NCI-H1092 (cell line): Measurements from ENCODE around the gene ABHD12B.

Experiments used
- DNase-seq: peaks from one replicate; lab custom pipeline; 2025; lab: John Stamatoyannopoulos, UW

ABHD12B gene, protein sequence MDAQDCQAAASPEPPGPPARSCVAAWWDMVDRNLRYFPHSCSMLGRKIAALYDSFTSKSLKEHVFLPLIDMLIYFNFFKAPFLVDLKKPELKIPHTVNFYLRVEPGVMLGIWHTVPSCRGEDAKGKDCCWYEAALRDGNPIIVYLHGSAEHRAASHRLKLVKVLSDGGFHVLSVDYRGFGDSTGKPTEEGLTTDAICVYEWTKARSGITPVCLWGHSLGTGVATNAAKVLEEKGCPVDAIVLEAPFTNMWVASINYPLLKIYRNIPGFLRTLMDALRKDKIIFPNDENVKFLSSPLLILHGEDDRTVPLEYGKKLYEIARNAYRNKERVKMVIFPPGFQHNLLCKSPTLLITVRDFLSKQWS

GRCh38 chr14:50871914-50872732 is at the start of gene ABHD12B:
Gene ABHD12B, plus strand, starts transcription at chr14:50872053. Its CDS starts 122 bp downstream, at chr14:50872175.
- no peak for DNase-seq

- DNase-seq, result no peak
Observed at GRCh38 chr14:50822501-50823042, 49.3 kb upstream of the ABHD12B start.

DNA sequence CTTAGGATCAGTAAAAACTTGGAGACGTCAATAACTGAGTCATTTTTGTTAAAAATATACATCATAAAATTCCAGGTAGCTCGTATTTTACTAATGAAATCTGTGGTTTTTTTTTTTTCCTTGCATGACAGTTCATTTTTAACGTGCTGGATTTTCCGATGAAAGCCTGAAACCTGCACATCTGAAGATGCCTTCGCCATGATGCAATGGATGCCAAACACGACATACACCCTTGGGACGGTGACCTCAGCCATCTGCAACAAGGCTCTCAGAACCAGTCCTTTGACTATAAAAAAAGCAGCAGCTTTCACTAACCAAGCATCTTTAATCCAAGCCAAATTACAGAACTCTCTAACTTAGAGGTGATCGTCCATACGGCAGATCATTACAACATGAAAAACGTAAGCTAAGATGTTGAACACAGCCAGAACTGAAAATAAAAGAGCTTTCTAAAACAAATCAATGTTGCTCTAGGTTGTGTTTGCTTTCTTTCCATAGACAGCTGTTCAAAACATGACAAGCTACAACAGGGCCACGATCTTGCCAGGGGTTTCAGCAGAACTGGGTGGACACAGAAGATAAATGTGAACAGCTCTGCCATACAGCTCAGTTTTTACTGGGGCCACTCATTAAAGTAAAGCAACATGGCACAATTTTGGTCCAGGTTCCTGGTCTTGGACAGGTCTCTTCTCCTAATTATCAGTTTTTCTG is 48.6 kb upstream of the ABHD12B start:
- no peak for DNase-seq

- no peak for DNase-seq
Observed at GRCh38 chr14:50823762-50824636, 47.9 kb upstream of the ABHD12B start.

DNA sequence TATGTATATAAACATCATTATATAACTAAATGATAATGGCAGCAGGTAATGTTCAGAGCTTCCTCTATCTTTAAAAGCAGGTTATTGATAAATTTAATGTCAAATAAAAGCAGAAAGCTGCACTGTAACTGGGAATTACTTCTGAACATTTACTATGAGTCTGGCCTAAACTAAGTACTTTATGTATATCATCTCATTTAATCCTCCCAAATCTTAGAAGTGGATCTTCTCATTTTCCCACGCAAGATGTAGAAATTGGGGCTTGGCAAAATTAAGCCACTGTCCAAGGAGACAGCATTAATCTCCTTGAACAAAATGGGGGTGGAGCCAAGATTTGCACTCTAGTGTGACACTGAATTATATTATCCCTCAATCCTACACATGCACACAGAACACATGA is 46.5 kb upstream of the ABHD12B start:
- DNase-seq, result no peak

DNA sequence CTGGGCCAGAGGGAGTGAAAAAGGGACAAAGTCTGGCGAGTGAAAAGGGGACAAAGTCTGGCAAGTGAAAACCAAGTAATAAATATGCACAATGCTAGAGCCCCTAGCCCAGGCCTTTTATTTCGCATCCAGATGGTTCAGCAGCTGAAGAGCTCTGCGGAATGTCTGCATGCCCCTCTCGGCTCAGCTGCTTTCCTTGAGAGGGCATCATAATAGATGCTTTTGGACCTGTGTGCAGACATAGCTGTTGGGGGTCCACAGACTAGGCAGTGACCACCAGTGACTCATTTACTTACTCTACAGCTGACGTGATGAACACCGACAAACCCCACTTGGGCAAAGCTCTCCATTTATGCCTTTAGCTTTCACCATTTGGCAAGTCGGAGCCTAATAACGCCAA is 45.2 kb upstream of the ABHD12B start:
- DNase-seq, result no peak

GRCh38 chr14:50828721-50829488 is 42.9 kb upstream of the ABHD12B start:
- DNase-seq, result no peak

DNA sequence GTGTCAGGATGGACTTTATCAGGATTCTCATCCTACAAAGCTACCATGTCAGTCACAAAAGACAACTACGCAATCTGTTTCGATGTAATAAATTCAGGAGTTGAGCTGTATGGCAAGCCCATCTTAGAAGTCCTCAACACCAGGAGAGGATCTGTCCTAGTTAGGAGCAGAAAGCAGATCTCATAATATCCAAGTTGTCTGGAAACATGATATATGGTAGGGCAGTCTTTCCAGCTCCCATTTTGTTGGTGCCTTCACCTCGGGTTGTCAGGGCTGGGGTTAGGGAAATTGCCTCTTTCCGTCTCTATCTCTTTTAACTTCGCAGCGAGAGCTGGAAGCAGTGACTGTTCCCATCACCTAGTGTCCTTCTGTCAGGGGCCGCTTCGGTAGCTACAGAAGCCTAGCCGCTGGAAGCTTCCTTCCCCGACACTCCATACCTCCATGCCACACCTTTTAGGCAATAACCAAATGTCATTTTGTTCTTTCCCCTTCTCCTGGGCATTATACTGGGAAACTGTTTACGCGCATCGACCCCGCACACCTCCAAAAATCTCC is 42.3 kb upstream of the ABHD12B start:
- peak; percentile 35 for DNase-seq

- DNase-seq, result peak; percentile 54
Observed at GRCh38 chr14:50830044-50830931, 41.6 kb upstream of the ABHD12B start.

GRCh38 chr14:50830932-50831725 is 40.7 kb upstream of the ABHD12B start, which contains the start of gene NIN:
Gene NIN, minus strand, starts transcription at chr14:50831162. Its CDS starts 9,106 bp downstream, at chr14:50822056.
- DNase-seq, result peak; percentile 75

DNA sequence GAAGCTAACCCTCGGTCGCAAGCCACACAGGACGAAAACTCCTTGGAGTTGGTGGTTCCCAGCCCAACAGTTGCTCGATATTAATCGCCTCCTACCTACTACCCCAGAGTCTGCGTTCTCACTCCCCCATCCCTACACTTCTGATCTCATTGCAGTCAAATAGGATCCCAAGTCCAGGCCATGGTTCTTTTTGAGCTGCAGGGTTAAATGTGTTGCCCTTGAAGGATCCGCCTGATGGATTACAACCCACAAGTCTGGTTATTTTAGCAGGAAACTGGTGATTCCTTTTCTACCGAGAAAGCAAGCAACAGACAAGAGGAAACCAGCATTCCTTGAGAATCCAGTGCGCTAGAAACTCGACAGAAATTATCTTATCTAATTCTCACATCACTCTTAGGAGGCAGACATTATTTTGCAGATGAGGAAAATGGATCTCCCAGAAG is 40.1 kb upstream of the ABHD12B start:
- no peak for DNase-seq

DNA sequence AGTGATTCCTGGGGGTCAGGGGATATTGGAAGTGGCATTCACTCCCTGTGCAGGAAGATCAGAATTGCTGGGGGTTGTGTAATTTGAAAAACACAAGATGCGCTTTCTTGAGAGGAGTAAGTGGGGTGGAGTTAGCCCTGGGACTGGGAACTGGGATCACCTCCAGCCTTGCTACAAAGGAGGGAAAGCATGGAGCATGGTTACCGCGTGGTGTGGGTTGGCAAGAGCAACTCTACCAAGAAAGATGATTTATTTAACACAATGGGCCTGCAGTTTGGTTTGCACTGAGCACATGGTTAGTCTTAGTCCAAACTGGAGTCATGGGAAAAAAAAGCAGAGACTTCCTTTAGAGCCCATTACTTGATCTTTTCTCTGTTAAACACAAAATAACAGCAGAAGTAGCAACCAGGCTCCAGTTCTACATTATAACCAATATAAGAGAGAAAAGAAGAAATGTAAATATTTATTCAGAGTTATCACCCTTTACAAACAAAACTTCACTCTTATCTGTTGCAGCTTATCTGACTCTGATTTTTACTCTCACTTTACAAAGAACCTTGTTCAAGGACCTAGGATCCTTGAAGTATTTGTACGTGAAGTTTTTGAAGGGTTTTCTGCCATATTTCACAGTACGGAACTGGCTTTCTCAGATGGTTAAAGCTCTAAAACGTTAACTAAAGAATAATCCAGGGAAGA is 38.8 kb upstream of the ABHD12B start:
- no peak for DNase-seq

DNA sequence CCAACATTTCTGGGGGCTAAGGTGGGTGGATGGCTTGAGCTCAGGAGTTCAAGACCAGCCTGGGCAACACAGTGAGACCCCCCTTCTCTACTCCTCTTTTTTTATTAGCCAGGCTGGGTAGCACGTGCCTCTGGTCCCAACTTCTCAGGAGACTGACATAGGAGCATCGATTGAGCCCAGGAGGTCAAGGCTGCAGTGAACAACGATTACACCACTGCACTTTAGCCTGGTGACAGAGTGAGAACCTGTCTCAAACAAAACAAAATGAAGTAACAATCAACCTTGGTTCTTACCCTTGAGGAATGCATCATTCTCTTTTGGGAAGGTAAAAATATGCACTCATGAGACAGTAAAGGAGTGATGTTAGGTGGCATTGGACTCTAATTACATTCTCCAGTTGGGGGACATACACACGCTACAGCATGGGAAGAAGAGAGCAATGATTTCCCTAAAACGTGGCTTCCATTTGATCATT is 37.0 kb upstream of the ABHD12B start:
- no peak for DNase-seq

- DNase-seq, result no peak
Observed at GRCh38 chr14:50835280-50835679, 36.6 kb upstream of the ABHD12B start.

DNA sequence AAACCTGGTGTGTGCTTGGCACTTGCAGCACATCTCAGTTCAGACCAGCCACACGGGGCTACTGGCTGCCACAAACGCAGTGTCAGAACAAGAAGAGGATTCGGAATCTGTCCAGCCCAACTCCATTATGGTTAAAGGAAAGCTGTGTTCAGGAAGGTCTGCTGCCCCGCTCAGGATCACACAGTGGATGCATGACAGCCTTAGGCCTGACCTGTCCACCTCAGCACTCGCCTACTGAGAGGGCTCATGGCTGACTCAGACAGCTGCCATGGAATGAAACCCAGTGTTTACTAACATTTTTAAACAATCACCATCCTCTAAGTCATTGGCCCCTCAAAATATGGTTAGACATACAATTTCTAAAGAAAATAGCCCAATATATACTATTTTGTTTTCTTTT is 35.3 kb upstream of the ABHD12B start:
- DNase-seq, result no peak

DNA sequence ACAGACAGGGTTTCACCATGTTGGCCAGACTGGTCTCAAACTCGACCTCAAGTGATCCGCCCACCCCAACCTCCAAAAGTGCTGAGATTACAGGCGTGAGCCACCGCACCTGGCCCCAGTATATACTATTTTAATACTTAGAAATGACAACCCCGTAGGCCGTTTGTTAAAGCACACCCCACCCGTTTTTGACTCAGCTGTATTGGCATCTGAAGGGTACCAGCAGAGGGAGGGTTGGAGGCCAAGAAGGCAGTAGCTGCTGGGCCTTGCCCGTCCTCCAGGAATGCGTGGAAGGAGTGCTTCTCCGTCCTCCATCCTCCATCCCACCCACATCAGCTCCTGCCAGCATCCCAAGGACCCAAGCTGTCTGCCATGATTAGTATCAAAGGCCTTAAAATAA is 34.6 kb upstream of the ABHD12B start:
- DNase-seq, result no peak

DNA sequence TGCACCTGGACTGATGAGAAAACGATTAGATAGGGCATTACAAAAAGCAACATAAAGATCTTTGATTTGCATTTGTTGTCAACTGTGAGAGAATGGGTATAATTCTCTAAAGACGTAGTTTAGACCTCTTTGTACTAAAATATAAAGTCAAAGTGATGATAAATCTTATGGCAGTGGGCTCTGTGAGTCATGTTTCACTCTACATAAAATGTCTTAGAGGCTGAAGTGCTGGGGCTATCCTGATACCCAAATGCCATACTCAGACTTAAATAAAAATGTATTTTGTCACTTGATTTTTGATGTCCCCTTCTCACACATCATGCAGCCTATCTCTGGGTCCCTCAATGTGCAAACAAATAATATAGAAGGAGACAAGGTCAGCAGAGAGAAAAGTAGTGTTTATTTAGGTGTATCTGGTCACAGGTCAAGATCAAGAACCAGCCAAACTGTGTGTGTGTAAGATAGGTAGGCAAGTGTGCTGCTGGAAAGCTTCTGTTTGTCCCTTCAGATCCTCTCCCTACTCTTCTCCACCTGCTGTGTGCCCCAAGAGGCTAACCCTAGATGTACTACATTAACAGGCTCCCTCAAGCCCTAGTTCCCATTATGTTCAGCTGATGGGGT is 33.9 kb upstream of the ABHD12B start:
- no peak for DNase-seq
